Pancreas (tissue), 10 donors: ENCODE data around the gene HDAC4. TPM values are rescaled to one million over a fixed set of nuclear protein-coding genes. Genes with fewer than 3 reads are reported as not detected.

Experiments
- ATAC-seq, 4 donors: fragments of 200-7000 bp; cut with Tn5 transposase; one replicate each; pipeline versions ENCODE4 v1.8.0 to v1.9.1; 2020; ENCODE audit warnings: mild to moderate bottlenecking in 4 of 4, moderate library complexity in 4 of 4
- DNase-seq, 6 donors: peaks; one replicate each; pipeline ENCODE4 v3.0.0-alpha.2; 2020
- FAIRE-seq: peaks from 2 replicates; lab custom pipeline; 2012; peaks lifted over from hg19 to GRCh38; lab: Jason Lieb, UNC
- H3K27ac ChIP-seq, 4 donors: fragments of 200-600 bp; sonication (generic); 1 replicate in 3 of 4; 2 replicates in 1 of 4; pipeline versions ENCODE4 v1.5.0 to v1.8.0; 2020
- H3K27me3 ChIP-seq, 4 donors: fragments of 200-600 bp; one replicate each; pipeline ENCODE4 v1.8.0; 2021
- H3K36me3 ChIP-seq, 3 donors: fragments of 200-600 bp; sonication (generic) in 1 of 3; one replicate each; pipeline versions ENCODE4 v1.5.0 to v1.8.0; 2020 to 2021
- H3K4me1 ChIP-seq, 3 donors: fragments of 200-600 bp; one replicate each; pipeline ENCODE4 v1.8.0; 2021
- H3K4me3 ChIP-seq, 4 donors: fragments of 200-600 bp; sonication (generic) in 2 of 4; one replicate each; pipeline versions ENCODE4 v1.5.0 to v1.8.0; 2020 to 2021
- H3K9me3 ChIP-seq, 4 donors: fragments of 200-600 bp; one replicate each; pipeline ENCODE4 v1.8.0; 2021
- CTCF ChIP-seq, 4 donors: fragments of 200-600 bp; sonication (generic) in 3 of 4; IDR thresholded peaks; one replicate each; pipeline versions ENCODE4 v1.5.0 to v1.8.0; 2021; ENCODE audit warnings: antibody characterized with exemption in 4 of 4
- WGBS, 2 donors: extraction: QIAGEN DNeasy Blood & Tissue Kit; methylation state at CpG; one replicate each; pipeline ENCODE4 v1.1.7; 2013; 5-methylcytosine and 5-hydroxymethylcytosine counted together
- intact Hi-C, 3 donors: fragments of 100-400 bp; cut with DNase I; formaldehyde crosslinking; loops; one replicate each; pipeline versions ENCODE4 v1.11.1 to v1.14.2; 2022
- polyA plus RNA-seq, 2 donors: library from polyadenylated mRNA; stranded (reverse); fragments of 200-250 nt; gene quantifications; one replicate each; pipeline ENCODE4 v1.2.3, GENCODE V29; 2013
- total RNA-seq, 6 donors: library from RNA; stranded (reverse); fragmentation: NEBNext Ultra II Directional in 4 of 6; extraction: Animal tissue kit (Norgen Biotek cat#: 25700) in 4 of 6; gene quantifications; one replicate each; pipeline versions ENCODE4 v1.2.1 to v1.2.4, GENCODE V29; 2021 to 2023
- donor health status: healthy with polysubstance abuse.
- donor health status: DM: no; HTN: no; CAD: no; lungs with moderate emphysema.
- donor health status: DM: no; HTN: no; CAD: no.
- donor health status: control.
- donor health status: control.
- donor health status: Bipolar disorder and iron deficiency.
- donor health status: DM: yes; HTN: yes; CAD: no.
- donor health status: DM: no; HTN: no; CAD: no.
- donor health status: DM: no; HTN: no; CAD: no.
- donor health status: DM: yes; HTN: yes; CAD: no.

The HDAC4 gene
- total and polyA plus RNA-seq, 8 donors, result 8.2 to 31.8 (median 16.6) TPM

DNA sequence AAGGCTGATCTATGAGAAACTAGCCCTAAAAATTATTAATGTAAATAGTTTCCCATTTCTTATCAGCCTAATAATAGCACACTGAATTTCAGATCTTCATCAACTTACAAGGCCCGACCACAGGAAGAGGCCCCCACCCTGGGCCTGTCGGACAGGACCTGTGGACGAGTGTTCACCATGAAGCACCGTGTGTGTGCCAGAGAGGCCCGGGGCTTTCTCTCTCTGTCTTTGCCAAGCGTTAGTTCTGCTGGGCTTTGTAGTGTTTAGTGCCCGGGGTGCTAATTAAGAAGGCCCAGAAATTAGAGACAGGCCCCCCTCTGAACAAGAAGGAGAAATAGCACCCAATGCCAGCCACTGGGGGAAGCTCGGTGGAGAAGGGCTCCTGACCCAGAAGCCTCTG, 287.2 kb downstream of the HDAC4 start:
- Histone ChIP-seq H3K27me3 (no peaks in the 10 kb centered on the region), H3K9me3 (no peaks in the 10 kb centered on the region), H3K27ac (peak overlapping the region in 1 of 4 donors; percentile 8), H3K4me1 (peaks cover 0 to 7% (median 6%) of the 10 kb centered on the region in 3 donors), H3K4me3 (no peak overlapping the region), H3K36me3 (peaks cover 0 to 4% (median 0%) of the 10 kb centered on the region in 3 donors)
- no peak for FAIRE-seq
- DNase-seq, result peak in 2 of 6 donors; percentile 12 to 22
- no peak for TF ChIP-seq CTCF (IDR thresholded peaks at IDR 0.05)
- intact Hi-C loops, result no loop called here
- peak in 1 of 4 donors; percentile 5 for ATAC-seq
- WGBS, 2 donors, result 42 to 51% methylated on average over 8 of the region's 8 CpGs

DNA sequence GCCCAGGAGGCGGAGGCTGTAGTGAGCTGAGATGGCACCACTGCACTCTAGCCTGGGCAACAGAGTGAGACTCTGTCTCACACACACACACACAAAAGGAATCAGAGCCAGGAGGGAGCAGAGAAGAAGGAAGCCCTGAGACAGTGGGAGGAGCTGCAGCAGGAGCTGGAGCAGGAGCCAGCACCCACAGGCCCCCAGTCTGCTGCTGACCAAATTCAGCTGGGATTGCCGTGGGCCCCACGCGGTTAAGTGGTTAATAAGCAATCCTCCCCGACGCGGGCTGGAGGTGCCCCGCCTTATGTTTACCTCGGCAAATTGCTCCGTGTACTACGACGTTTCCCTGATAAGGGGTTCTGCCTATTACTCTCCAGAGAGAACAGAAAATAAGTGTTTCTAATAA, 287.6 kb downstream of the HDAC4 start:
- Histone ChIP-seq H3K36me3 (peaks cover 0 to 5% (median 0%) of the 10 kb centered on the region in 3 donors), H3K9me3 (no peaks in the 10 kb centered on the region), H3K4me3 (no peak overlapping the region), H3K27ac (peak overlapping the region in 1 of 4 donors; percentile 8), H3K4me1 (peaks cover 0 to 7% (median 6%) of the 10 kb centered on the region in 3 donors), H3K27me3 (no peaks in the 10 kb centered on the region)
- FAIRE-seq, result no peak
- intact Hi-C loops, result no loop called here
- WGBS, 2 donors, result 8 to 21% methylated on average over 12 of the region's 12 CpGs
- no peak for TF ChIP-seq CTCF (IDR thresholded peaks at IDR 0.05)
- peak; percentile 19 to 71 (median 58) for ATAC-seq
- DNase-seq, result peak in 3 of 6 donors; percentile 24 to 60 (median 30)

GRCh38 chr2:239112127-239112774, 288.6 kb downstream of the HDAC4 start:
- H3K4me1 ChIP-seq, result peaks cover 0 to 7% (median 6%) of the 10 kb centered on the region in 3 donors
- no peaks in the 10 kb centered on the region for H3K9me3 ChIP-seq
- TF ChIP-seq CTCF (IDR thresholded peaks at IDR 0.05), result no peak
- DNase-seq, result peak in 2 of 6 donors; percentile 25 to 41
- no peak for FAIRE-seq
- no peak overlapping the region for H3K4me3 ChIP-seq
- H3K27me3 ChIP-seq, result no peaks in the 10 kb centered on the region
- no peak for ATAC-seq
- intact Hi-C loops, result no loop called here
- H3K36me3 ChIP-seq, result peaks cover 0 to 6% (median 0%) of the 10 kb centered on the region in 3 donors
- H3K27ac ChIP-seq, result no peak overlapping the region
- 92 to 93% methylated on average over 14 of the region's 14 CpGs for WGBS, 2 donors

GRCh38 chr2:239111401-239112100, 289.3 kb downstream of the HDAC4 start:
- FAIRE-seq, result no peak
- H3K27ac ChIP-seq, result no peak overlapping the region

More at GRCh38 chr2:239111401-239112100, 289.3 kb downstream of the HDAC4 start:
- Histone ChIP-seq H3K36me3 (peaks cover 0 to 6% (median 0%) of the 10 kb centered on the region in 3 donors), H3K4me1 (peaks cover 0 to 7% (median 6%) of the 10 kb centered on the region in 3 donors), H3K9me3 (no peaks in the 10 kb centered on the region), H3K27me3 (no peaks in the 10 kb centered on the region), H3K4me3 (no peak overlapping the region)
- DNase-seq, result peak in 2 of 6 donors; percentile 24 to 65
- no peak for TF ChIP-seq CTCF (IDR thresholded peaks at IDR 0.05)
- intact Hi-C loops, result no loop called here
- no peak for ATAC-seq
- WGBS, 2 donors, result 93 to 96% methylated on average over 36 of the region's 36 CpGs
